HG02759 (cell line): ENCODE measurements around the gene DPF3.

Experiments
- ATAC-seq: cut with Tn5 transposase; IDR thresholded peaks from one replicate; pipeline ENCODE4 v1.9.1; 2021; ENCODE audit warnings: mild to moderate bottlenecking, moderate library complexity; ENCODE audit not compliant: unreplicated experiment

Gene DPF3

DNA sequence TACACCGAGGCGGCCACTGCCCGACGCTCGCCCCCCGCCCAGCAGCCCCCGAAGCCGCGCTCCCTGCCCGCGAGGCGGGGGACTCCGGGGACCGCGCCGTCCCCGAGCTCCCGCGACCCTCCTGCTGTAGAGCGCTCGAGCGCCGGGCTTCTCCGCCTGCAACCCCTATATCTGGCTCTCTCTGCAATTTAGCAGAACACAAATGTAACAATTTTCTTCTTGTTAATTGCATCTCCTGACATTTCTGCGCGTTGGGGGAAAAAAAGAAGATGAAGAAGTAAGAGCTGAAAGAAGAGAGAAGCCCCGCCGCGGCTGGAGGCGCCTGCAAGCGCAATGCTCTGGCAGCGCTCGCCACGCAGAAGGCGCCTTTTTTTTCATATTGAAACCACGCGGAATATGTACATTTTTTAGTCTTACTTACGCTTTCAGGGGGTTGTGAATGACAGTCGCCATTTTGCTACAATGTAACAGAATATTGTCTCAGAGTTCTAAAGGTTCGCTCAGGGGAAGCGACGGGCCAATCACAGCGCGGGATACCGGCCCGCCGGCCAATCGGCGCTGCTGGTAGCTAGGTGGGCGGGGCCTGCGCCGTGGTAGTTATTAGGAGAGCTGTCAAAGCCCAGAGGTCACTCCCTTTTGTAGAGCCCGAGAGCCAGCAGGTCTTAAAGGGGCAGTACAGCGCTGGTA, at the start of gene DPF3:
Gene DPF3, minus strand, starts transcription at position 466 of the 687 bp plus-strand sequence. Its CDS starts 13 bp downstream, at position 453.
- ATAC-seq = peak; percentile 99

- no peak for ATAC-seq
These were observed 49.0 kb upstream of the DPF3 start for GRCh38 chr14:72942934-72943333.

GRCh38 chr14:72941286-72941985, 47.5 kb upstream of the DPF3 start:
- ATAC-seq = no peak

DNA sequence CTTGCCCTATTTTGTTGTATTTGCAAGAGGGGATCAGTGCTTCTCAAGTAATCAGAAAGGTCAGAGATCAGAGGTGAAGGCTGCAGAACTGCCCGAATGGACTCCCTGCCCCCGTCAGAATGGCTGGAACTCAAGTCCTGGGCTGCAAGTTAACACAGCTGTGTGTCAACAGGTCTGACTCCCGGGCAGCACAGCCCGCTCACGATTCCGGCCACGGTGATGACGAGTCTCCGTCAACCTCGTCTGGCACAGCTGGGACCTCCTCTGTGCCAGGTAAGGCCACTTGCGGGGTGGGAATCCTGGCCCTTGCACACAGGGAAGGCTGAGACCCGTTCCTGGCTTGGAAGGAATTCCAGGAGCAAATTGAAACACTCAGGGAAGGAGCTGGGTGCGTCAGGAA, 45.7 kb upstream of the DPF3 start:
- no peak for ATAC-seq

- no peak for ATAC-seq
These were observed 39.0 kb upstream of the DPF3 start for GRCh38 chr14:72932893-72933292.

DNA sequence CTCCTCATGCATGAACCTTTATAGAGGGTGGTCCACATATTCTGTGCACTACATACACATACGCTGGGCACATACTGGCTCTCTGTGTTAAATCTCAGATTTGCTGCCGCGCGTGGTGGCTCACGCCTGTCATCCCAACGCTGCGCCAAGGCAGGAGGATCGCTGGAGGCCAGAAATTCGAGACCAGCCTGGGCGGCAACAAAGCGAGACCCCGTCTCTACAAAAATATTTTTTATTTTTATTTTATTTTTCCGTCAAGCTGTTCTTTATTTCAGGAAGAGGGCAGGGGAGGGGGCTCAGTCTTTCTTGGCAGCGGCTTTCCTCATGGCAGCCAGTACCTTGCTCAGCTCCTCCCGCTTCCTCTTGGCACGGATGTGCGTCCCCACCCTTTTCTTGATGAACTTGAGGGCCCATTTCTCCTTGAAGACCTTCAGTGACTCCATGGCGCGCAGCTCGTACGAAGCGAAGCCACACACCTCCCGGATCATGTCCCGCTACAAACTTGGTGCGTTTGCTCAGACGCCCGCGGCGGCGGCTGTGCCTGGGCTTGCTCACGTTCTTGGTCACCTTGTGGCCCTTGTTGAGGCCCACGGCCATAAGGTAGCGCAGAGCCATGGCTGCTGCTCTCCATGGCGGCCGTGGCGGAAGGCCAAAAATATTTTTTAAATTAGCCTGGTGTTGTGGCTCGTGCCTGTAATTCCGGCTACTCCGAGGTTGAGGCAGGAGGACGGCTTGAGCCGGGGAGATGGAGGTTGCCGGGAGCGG, 35.6 kb upstream of the DPF3 start:
- no peak for ATAC-seq

GRCh38 chr14:72928872-72929271, 35.0 kb upstream of the DPF3 start:
- no peak for ATAC-seq

DNA sequence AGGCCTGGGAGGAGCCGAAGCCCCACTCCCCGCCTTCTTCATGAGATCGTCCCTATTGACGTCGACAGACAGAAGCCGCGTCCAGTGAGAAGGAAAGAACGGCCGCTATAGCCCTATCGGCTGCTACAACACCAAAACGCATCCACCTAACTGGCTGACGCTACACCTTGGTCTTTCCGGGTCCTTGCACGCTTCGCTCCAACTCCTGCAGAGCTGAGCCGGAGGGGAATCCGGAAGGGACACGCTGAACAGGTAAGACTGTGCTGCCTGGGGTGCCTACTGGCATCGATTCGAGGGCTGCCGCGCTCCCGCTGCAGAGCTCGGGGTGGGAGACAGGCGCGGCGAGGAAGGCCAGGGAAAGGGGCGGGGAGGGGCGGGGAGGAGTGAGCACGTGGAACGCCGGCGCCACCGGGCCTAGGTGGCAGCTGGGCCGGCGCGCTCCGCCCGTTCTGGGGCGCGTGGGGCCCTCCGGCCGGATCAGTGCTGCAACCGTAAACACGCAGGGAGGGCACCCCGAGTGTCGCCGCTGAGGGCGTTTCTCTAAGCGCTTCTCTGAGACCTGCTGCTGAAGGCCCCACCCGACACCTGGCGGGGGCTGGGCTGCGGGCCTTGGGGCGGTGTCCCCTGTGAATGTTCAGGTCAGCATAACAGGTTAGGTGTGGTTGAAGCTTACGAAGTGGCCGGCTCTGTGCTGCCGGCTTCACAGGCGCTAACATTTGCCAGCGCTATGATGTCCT, 32.6 kb upstream of the DPF3 start, which contains the start of gene DCAF4:
Gene DCAF4, plus strand, starts transcription at position 173 of the 737 bp plus-strand sequence. CDS start 11,515 bp downstream, outside the sequence.
- peak; percentile 98 for ATAC-seq

GRCh38 chr14:72925815-72926291, 32.0 kb upstream of the DPF3 start:
- ATAC-seq = peak; percentile 24

GRCh38 chr14:72925171-72925759, 31.4 kb upstream of the DPF3 start:
- no peak for ATAC-seq

- ATAC-seq = no peak
These were observed 30.4 kb upstream of the DPF3 start for GRCh38 chr14:72924337-72924736.

DNA sequence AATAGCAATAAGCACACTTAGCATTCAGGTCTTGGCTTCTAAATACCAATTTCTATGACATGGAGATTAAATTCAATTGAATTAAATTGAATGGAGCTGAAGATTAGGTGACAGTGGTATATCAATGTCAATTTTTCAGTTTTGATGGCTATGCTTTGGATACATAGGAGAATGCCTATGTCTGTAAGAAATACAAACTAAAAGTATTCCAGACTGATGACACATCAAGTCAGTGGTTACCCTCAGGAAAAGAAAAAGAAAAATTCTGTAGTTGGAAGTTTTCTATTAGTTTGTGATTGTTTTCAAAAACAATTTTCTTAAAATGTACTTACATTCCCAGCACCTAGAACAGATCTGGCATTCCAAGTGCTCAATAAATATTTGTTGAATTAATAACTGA, 27.5 kb upstream of the DPF3 start:
- ATAC-seq = no peak

DNA sequence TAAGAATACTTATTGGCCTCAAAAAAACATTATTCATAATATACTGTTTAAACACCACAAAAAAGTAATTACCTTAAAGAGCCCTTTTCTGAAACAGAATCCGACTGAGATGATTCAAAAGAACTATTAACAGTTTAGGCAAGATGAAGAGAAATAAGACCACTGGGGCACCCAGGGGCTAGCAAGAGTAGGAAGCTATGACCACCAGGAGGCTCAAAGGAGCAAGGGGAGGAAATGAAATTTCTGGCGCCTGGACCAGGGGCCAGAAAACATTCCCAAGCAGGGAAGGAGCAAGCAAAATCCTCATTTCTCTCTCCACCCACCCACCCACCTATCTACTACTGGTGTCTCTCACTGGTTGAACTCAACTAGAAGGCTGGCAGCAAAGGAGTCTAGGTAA, 26.1 kb upstream of the DPF3 start:
- ATAC-seq = no peak

- ATAC-seq = no peak
These were observed 23.3 kb upstream of the DPF3 start for GRCh38 chr14:72917094-72917802.

DNA sequence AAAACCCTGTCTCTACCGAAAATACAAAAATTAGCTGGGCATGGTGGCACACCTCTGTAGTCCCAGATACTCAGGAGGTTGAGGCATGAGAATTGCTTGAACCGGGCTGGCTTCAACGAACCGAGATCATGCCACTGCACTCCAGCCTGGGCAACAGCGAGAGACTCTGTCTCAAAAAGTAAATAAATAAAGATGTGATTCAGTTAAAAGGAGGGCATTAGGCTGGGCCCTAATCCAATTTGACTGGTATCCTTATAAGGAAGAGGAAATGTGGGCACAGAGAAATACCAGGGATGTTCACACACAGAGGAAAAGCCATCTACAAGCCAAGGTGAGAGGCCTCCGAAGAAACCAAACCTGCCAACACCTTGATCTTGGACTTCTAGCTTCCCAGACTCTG, 22.3 kb upstream of the DPF3 start:
- ATAC-seq = no peak

- ATAC-seq = no peak
These were observed 19.9 kb upstream of the DPF3 start for GRCh38 chr14:72913809-72914208.

DNA sequence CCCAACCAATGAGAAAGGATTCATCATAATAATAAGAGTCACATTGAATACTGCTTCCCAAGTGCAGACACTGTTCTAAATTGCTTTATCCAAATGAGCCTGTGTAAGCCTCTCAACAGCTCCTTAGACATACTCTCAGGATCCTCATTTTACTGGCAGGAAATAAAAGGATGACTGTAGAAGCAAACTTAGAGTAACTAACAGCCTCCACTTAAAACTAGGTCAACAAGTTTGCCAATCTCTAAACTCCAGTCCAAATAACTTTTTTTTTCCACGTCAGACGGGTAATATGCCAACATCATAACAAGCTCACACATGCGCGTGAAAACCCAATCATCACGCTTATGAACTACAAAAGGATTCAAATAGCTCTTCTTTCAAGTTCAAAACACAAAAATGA, 15.3 kb upstream of the DPF3 start:
- no peak for ATAC-seq

GRCh38 chr14:72907886-72908285, 14.0 kb upstream of the DPF3 start:
- no peak for ATAC-seq

- no peak for ATAC-seq
These were observed 13.0 kb upstream of the DPF3 start for GRCh38 chr14:72906879-72907278.

GRCh38 chr14:72906316-72906715, 12.4 kb upstream of the DPF3 start:
- ATAC-seq = no peak
